ENCODE results near the gene KLC3.

The KLC3 gene

DNA sequence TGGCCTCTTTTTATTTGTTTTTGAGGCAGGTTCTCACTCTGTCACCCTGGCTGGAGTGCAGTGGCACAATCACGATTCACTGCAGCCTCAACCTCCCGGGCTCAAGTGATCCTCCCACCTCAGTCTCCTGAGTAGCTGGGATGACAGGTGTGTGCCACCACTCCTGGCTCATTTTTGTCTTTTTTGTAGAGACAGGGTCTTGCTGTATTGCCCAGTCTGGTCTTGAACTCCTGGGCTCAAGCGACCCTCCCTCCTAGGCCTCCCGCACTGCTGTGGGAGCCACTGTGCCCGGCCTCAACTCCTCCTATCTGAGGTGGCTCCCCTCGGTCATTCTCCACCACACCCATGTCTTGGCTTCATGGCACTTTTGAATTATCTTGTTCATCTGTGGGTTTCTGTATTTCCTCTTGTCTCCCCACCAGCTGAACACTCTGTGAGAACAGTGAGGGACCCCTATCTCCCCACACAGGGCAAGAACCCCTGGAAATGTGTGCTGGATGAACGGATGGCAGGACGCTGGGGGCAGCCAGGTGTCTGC is 25.8 kb upstream of the KLC3 start:
- H3K4me3 ChIP-seq (ENCODE audit: control insufficient read depth, low read depth, low read length): no peak overlapping the region
- TF ChIP-seq, protein P1, sequence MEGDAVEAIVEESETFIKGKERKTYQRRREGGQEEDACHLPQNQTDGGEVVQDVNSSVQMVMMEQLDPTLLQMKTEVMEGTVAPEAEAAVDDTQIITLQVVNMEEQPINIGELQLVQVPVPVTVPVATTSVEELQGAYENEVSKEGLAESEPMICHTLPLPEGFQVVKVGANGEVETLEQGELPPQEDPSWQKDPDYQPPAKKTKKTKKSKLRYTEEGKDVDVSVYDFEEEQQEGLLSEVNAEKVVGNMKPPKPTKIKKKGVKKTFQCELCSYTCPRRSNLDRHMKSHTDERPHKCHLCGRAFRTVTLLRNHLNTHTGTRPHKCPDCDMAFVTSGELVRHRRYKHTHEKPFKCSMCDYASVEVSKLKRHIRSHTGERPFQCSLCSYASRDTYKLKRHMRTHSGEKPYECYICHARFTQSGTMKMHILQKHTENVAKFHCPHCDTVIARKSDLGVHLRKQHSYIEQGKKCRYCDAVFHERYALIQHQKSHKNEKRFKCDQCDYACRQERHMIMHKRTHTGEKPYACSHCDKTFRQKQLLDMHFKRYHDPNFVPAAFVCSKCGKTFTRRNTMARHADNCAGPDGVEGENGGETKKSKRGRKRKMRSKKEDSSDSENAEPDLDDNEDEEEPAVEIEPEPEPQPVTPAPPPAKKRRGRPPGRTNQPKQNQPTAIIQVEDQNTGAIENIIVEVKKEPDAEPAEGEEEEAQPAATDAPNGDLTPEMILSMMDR (conservative IDR thresholded peaks at IDR 0.05; ENCODE audit: control insufficient read depth, insufficient read depth, low read depth, low read length): no peak
- DNase-seq (ENCODE audit: low read depth): no peak

DNA sequence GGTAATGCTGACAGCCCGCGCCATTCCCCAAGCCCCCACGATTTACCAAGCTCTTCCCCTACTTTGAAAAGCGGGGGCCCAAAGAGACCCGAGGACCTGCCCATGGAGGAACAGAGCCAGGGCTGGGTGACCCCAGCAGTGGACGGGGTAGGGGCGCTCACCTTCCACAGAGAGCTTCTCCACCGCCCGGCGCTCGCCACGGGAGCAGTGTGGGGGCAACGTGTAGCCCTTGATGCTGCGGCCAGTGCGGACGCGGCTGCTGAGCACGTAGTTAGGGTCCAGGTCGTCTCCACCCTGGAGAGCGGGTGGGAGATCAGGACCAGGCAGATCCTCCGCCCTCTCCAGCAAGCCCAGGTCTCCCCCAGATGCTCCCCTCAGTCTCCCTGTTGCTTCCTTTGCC is 25.2 kb upstream of the KLC3 start:
- TF ChIP-seq, protein P1 (conservative IDR thresholded peaks at IDR 0.05; ENCODE audit: control insufficient read depth, insufficient read depth, low read depth, low read length): no peak
- no peak overlapping the region for H3K4me3 ChIP-seq (ENCODE audit: control insufficient read depth, low read depth, low read length)
- no peak for DNase-seq (ENCODE audit: low read depth)

DNA sequence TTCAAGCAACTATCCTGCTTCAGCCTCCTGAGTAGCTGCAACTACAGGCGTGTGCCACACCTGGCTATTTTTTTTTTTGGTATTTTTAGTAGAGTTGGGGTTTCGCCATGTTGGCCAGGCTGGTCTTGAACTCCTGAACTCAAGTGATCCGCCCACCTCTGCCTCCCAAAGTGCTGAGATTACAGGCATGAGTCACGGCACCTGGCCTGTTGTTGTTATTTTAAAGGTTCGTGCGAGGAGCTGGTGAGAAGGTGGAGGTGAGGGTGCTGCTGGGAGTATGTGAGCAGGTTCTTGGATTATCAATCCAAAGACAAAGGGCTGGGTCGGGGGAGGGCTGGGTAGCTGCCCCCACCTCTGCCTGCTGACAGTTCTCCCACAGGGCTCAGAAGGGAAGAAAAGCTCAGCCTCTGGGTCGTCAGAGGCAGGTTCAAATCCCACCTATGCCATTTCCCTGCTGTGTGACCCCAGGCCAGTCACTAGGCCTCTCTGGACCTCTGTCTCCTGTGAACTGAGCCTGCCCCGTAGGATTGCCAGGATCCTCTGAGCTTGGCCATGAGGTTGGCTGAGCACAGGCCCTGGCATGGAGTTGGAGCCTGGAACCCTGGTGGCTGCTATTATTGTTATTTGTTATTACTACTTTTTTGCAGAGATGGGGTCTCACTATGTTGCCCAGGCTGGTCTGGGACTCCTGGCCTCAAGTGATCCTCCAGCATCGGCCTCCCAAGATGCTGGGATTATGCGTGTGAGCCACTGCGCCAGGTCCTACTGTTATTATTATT is 19.4 kb upstream of the KLC3 start:
- H3K4me3 ChIP-seq (ENCODE audit: control insufficient read depth, low read depth, low read length): no peak overlapping the region
- no peak for DNase-seq (ENCODE audit: low read depth)
- TF ChIP-seq, protein P1 (conservative IDR thresholded peaks at IDR 0.05; ENCODE audit: control insufficient read depth, insufficient read depth, low read depth, low read length): no peak

DNA sequence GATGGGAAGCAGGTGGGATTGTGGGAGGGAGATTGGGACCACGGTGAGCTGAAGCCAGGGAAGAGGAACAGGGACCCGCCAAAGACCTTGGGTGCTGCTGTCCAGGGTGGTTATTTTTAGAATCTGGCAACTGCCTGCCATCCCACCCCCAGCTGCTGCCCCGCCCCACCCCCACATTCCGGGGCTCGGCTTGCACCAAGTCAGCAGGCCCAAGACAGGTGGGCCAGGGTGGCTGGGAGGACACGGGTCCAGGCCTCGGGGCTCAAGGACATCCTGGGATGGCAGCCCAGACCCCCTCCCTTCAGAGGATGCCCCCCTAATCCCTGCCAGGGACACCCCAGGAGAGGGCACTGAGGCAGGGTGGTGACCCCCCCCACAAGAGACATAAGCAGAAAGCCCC is 18.7 kb upstream of the KLC3 start:
- DNase-seq (ENCODE audit: low read depth): no peak
- TF ChIP-seq, protein P1 (conservative IDR thresholded peaks at IDR 0.05; ENCODE audit: control insufficient read depth, insufficient read depth, low read depth, low read length): no peak
- no peak overlapping the region for H3K4me3 ChIP-seq (ENCODE audit: control insufficient read depth, low read depth, low read length)

DNA sequence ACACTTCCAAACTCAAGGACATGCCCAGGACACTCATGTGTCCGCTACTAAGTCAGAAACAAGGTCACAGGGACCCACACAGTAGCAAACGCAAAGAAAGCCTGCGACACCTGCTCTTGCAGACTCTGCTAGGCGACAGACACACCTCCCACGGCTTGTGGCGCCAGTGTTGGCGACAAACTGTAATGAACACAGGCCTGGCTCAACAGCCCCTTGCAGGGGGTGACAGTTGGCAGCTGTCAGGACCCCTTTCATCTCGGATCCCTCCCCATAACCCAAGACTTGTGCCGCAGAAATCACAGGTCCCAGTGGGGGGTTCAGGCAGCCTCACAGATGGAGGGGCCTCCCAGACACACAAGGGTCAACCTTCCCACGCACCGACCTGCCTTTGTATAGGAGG is 18.2 kb upstream of the KLC3 start:
- no peak for DNase-seq (ENCODE audit: low read depth)
- TF ChIP-seq, protein P1 (conservative IDR thresholded peaks at IDR 0.05; ENCODE audit: control insufficient read depth, insufficient read depth, low read depth, low read length): no peak
- no peak overlapping the region for H3K4me3 ChIP-seq (ENCODE audit: control insufficient read depth, low read depth, low read length)

DNA sequence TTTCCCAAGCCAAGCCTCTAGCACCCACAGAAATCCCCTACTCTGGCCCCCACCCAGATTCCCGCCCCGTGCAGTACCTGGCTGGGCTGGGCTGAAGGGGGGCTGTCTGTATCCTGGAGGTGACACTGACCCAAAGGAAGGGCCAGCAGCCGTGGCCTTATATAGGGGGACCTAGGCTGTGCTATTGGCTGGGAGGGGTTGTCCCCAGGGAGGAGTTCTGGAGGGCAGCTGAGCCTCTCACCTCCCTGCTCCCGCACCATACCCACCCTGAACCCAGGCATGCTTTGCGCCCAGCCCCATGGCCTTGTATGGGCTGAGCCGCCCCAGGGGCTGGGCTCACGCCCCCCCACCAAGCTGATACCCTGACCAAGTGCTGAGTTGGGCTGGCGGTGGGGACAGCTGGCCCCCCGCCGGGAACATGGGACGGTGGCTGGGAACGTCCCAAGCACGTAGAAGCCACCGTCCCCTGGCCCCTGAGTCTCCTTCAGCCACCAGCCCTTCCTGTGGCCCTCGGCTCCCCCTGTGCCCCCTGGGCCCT is 17.7 kb upstream of the KLC3 start, which contains the start of gene CKM:
TSS of gene CKM (minus strand) at position 132 of the 538 bp plus-strand sequence. CDS start 3,162 bp downstream, outside the sequence.
- peak within 1 kb of the TSS; percentile 3 for H3K4me3 ChIP-seq (ENCODE audit: control insufficient read depth, low read depth, low read length)
- no peak for DNase-seq (ENCODE audit: low read depth)
- TF ChIP-seq, protein P1 (conservative IDR thresholded peaks at IDR 0.05; ENCODE audit: control insufficient read depth, insufficient read depth, low read depth, low read length): no peak
